Measurements from ENCODE around the gene CELF5.

- TF ChIP-seq EZH2phosphoT487 (IDR thresholded peaks at IDR 0.05; ENCODE audit: insufficient read depth, low read depth) (no peak), EZH2 (IDR thresholded peaks at IDR 0.05; ENCODE audit: insufficient read depth, poor library complexity, severe bottlenecking) (no peak)
These were observed 39.5 kb upstream of the CELF5 start for GRCh38 chr19:3184847-3185460.

Data from GM23248 (cell line).